Measurements from ENCODE around the gene OR2G3. TPM values are rescaled to one million over a fixed set of nuclear protein-coding genes. Genes with fewer than 3 reads are reported as not detected.

The OR2G3 gene
- total RNA-seq, 4 donors from 2014 or later, result not detected

DNA sequence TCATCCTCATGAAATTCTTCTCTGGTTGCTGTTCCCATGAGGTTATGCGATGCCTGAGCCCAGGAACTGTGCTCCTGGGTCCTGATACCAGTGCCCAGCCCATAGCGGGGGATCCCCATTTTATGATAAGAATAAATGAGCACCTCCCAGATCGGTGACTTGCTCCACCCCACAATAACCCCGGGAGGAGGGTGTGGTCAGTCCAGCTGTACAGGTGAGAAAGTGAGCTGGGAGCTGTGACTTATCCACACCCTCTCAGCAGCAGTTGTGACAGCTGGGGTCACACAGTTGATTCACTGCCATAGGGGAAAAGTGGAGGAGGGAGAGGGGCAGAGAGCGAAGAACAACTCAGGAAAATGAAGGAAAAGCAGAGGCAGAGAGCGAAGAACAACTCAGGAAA is 33.4 kb downstream of the OR2G3 start:
- H3K36me3 ChIP-seq, result no peaks in the 10 kb centered on the region
- 38 to 47% methylated on average over 4 to 6 of the region's 6 CpGs for WGBS, 2 donors (ENCODE audit: low coverage in 1 of 2)
- intact Hi-C loops (cut with DNase I; ENCODE audit: low total_unique reads) (no loop called here), in situ Hi-C loops (cut with MboI; ENCODE audit: low pct_ligation_motif_present in 1 of 4, low pct_unique_long_range_greater_than_20kb in 1 of 4, low sequenced_read_pairs in 3 of 4) (no loop called here)
- H3K4me3 ChIP-seq, result peak overlapping the region in 2 of 4 donors; percentile 37 to 39
- TF ChIP-seq POLR2A (IDR thresholded peaks at IDR 0.05) (no peak), POLR2AphosphoS5 (IDR thresholded peaks at IDR 0.05) (no peak), EP300 (IDR thresholded peaks at IDR 0.05; ENCODE audit: low read depth) (no peak)
- TF ChIP-seq, protein P1, sequence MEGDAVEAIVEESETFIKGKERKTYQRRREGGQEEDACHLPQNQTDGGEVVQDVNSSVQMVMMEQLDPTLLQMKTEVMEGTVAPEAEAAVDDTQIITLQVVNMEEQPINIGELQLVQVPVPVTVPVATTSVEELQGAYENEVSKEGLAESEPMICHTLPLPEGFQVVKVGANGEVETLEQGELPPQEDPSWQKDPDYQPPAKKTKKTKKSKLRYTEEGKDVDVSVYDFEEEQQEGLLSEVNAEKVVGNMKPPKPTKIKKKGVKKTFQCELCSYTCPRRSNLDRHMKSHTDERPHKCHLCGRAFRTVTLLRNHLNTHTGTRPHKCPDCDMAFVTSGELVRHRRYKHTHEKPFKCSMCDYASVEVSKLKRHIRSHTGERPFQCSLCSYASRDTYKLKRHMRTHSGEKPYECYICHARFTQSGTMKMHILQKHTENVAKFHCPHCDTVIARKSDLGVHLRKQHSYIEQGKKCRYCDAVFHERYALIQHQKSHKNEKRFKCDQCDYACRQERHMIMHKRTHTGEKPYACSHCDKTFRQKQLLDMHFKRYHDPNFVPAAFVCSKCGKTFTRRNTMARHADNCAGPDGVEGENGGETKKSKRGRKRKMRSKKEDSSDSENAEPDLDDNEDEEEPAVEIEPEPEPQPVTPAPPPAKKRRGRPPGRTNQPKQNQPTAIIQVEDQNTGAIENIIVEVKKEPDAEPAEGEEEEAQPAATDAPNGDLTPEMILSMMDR (IDR thresholded peaks at IDR 0.05), result no peak
- H3K27ac ChIP-seq, result peak overlapping the region; percentile 58 to 89 (median 79)
- H3K27me3 ChIP-seq, result no peaks in the 10 kb centered on the region
- H3K9me3 ChIP-seq, result no peaks in the 10 kb centered on the region
- H3K4me1 ChIP-seq, result peaks cover 0 to 9% (median 3%) of the 10 kb centered on the region in 4 donors
- DNase-seq, result peak; percentile 80

DNA sequence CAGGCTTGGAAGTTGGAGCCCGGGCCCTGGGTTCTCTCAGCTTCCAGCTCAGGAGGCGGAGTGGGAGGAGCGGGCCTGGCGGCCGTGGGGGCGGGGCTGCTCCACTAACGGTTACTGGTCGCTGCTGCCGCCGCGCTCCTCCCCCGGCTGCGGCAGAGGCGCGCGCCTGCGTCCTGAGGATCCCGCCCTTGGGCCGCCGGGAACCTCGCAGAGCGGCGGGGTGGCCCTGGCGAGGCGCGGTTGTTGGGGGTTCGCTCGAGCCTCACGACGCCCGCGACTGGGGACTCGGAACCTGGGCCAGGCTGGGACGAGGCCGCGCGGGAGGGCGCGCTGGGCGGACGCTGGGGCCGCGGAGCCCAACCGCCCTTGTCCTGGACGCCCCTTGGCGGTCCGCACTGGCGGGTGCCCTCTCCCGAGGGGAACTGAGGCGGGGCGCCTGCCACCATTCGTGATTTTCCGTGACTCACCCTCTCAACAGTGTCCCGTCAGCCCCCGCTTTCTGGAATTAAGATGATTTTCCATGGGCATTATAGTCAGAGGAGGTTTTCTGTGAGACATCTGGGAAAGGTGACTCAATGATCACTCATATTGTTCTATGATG is 34.1 kb downstream of the OR2G3 start:
- H3K9me3 ChIP-seq, result no peaks in the 10 kb centered on the region
- no peaks in the 10 kb centered on the region for H3K27me3 ChIP-seq
- H3K4me1 ChIP-seq, result peaks cover 0 to 9% (median 3%) of the 10 kb centered on the region in 4 donors
- TF ChIP-seq, protein P1 (IDR thresholded peaks at IDR 0.05), result no peak
- TF ChIP-seq POLR2AphosphoS5 (IDR thresholded peaks at IDR 0.05), result peak; percentile 23 to 46 (median 42)
- peak; percentile 25 for TF ChIP-seq POLR2A (IDR thresholded peaks at IDR 0.05)
- no peak for TF ChIP-seq EP300 (IDR thresholded peaks at IDR 0.05; ENCODE audit: low read depth)
- peak overlapping the region; percentile 58 to 89 (median 79) for H3K27ac ChIP-seq
- H3K4me3 ChIP-seq, result peak overlapping the region; percentile 31 to 47 (median 38)
- DNase-seq, result peak; percentile 90
- in situ Hi-C loops (cut with MboI; ENCODE audit: low pct_ligation_motif_present in 1 of 4, low pct_unique_long_range_greater_than_20kb in 1 of 4, low sequenced_read_pairs in 3 of 4) (no loop called here), intact Hi-C loops (cut with DNase I; ENCODE audit: low total_unique reads) (no loop called here)
- whole genome bisulfite sequencing, 2 donors (ENCODE audit: low coverage in 1 of 2), result 38% methylated on average over 35 of the region's 55 CpGs; no CpG with 5 or more reads in 1 of the 2 donors
- no peaks in the 10 kb centered on the region for H3K36me3 ChIP-seq

DNA sequence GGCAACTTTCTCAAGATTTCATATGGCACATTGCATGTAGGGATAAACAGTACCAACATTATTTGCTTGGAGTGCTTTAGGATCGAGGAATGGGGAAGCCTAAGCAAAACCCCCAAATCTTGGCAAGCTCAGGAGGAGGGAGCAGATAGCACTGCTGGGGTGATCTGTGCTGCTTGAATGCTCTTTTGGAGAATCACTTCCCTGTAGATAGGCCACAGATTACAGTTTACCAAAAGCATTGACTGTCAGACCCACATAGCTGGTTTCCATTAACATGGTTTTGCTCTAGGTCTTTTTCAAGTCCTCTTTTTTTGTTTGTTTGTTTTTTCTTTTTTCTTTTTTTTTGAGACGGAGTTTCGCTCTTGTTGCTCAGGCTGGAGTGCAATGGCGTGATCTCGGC is 37.4 kb downstream of the OR2G3 start:
- 57 to 74% methylated on average over 3 to 5 of the region's 5 CpGs for WGBS, 2 donors (ENCODE audit: low coverage in 1 of 2)
- intact Hi-C loops (cut with DNase I; ENCODE audit: low total_unique reads), result no loop called here

DNA sequence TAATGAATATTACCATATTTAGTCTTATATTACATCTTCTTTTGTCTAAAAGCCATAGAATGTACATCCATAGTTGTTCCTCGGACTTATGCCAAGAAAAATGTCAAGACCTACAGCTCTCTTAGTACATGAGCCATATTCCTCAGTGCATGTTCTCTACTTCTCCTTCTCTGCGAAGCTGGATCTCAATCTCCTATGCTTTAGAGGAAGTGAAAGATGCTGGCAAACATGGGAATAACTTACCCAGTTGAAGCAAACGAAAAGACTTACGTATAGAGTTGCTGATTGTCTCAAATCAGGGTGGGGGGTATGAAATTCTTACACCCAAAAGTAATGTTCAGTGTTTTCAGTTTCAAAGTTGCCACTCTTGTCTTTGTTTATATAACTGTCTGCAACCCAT is 41.5 kb downstream of the OR2G3 start:
- in situ Hi-C loops (cut with MboI; ENCODE audit: low pct_ligation_motif_present in 1 of 4, low pct_unique_long_range_greater_than_20kb in 1 of 4, low sequenced_read_pairs in 3 of 4), result no loop called here

More for the DNA sequence above, 37.4 kb downstream of the OR2G3 start:
- Histone ChIP-seq H3K27ac (no peak overlapping the region), H3K27me3 (no peaks in the 10 kb centered on the region), H3K4me3 (no peak overlapping the region), H3K9me3 (no peaks in the 10 kb centered on the region), H3K36me3 (no peaks in the 10 kb centered on the region), H3K4me1 (peaks cover 0 to 13% (median 5%) of the 10 kb centered on the region in 4 donors)
- no peak for DNase-seq
- in situ Hi-C loops (cut with MboI; ENCODE audit: low pct_ligation_motif_present in 1 of 4, low pct_unique_long_range_greater_than_20kb in 1 of 4, low sequenced_read_pairs in 3 of 4), result no loop called here
- TF ChIP-seq POLR2AphosphoS5 (IDR thresholded peaks at IDR 0.05) (no peak), POLR2A (IDR thresholded peaks at IDR 0.05) (no peak), EP300 (IDR thresholded peaks at IDR 0.05; ENCODE audit: low read depth) (no peak)
- TF ChIP-seq, protein P1 (IDR thresholded peaks at IDR 0.05), result no peak

More for the DNA sequence above, 41.5 kb downstream of the OR2G3 start:
- H3K4me3 ChIP-seq, result no peak overlapping the region
- DNase-seq, result no peak
- H3K4me1 ChIP-seq, result peaks cover 0 to 8% (median 2%) of the 10 kb centered on the region in 4 donors
- no peaks in the 10 kb centered on the region for H3K9me3 ChIP-seq
- 80 to 83% methylated on average over 4 of the region's 4 CpGs for WGBS, 2 donors (ENCODE audit: low coverage in 1 of 2)
- no peaks in the 10 kb centered on the region for H3K36me3 ChIP-seq
- intact Hi-C loops (cut with DNase I; ENCODE audit: low total_unique reads), result no loop called here
- H3K27ac ChIP-seq, result no peak overlapping the region
- no peaks in the 10 kb centered on the region for H3K27me3 ChIP-seq
- TF ChIP-seq POLR2A (IDR thresholded peaks at IDR 0.05) (no peak), EP300 (IDR thresholded peaks at IDR 0.05; ENCODE audit: low read depth) (no peak), POLR2AphosphoS5 (IDR thresholded peaks at IDR 0.05) (no peak)
- TF ChIP-seq, protein P1 (IDR thresholded peaks at IDR 0.05), result no peak
